ENCODE measurements around the gene ADAP1.

- TF ChIP-seq CTCF (conservative IDR thresholded peaks at IDR 0.05; ENCODE audit: low read depth, low read length), result no peak
- TF ChIP-seq EZH2 (IDR thresholded peaks at IDR 0.05; ENCODE audit: low read length, unreplicated experiment), result no peak
Observed at GRCh38 chr7:994592-995308, 40.3 kb upstream of the ADAP1 start.

Data from PC-3 (cell line).